ENCODE measurements around the gene ANTKMT. TPM values are rescaled to one million over a fixed set of nuclear protein-coding genes. Genes with fewer than 3 reads are reported as not detected.

The ANTKMT gene
- total and polyA plus RNA-seq, 2 of the 8 experiments (the other 6 are each of a cell fraction or from before 2014, with no cell fraction given), result 26.5 to 26.6 TPM

GRCh38 chr16:736936-737481 is 16.1 kb downstream of the ANTKMT start (continued):
- TF ChIP-seq ZNF274 (IDR thresholded peaks at IDR 0.05; ENCODE audit: borderline replicate concordance, extremely low read depth, low read length) (no peak), SUZ12 (IDR thresholded peaks at IDR 0.05; ENCODE audit: low read length) (no peak), BACH1 (IDR thresholded peaks at IDR 0.05; ENCODE audit: low read length) (no peak)
